Neural cell (in vitro differentiated cells): ENCODE data around the gene GNL3.

Experiments used
- CTCF ChIP-seq: fragments of 450-650 bp; IDR thresholded peaks from 2 replicates; pipeline ENCODE4 v1.5.1; 2014; ENCODE audit warnings: antibody characterized with exemption, mild to moderate bottlenecking, moderate library complexity; ENCODE audit not compliant: poor library complexity, severe bottlenecking
- EP300 ChIP-seq: fragments of 450-650 bp; conservative IDR thresholded peaks from 2 replicates; pipeline ENCODE4 v1.6.1; 2014; ENCODE audit warnings: antibody characterized with exemption, mild to moderate bottlenecking, moderate library complexity; ENCODE audit not compliant: poor library complexity, severe bottlenecking
- EZH2 ChIP-seq: fragments of 200-600, 300-800 bp; shearing (Covaris generic), sonication (generic); IDR thresholded peaks from 2 replicates; pipeline ENCODE4 v1.6.1; 2014; ENCODE audit warnings: antibody characterized with exemption, low read length, borderline replicate concordance, mild to moderate bottlenecking; ENCODE audit not compliant: insufficient read depth, poor library complexity, severe bottlenecking
- MXI1 ChIP-seq: fragments of 450-650 bp; conservative IDR thresholded peaks from 2 replicates; pipeline ENCODE4 v1.6.1; 2014; ENCODE audit warnings: antibody characterized with exemption, mild to moderate bottlenecking; ENCODE audit not compliant: poor library complexity, severe bottlenecking
- POLR2AphosphoS5 ChIP-seq: IDR thresholded peaks from 2 replicates; pipeline ENCODE4 v1.6.1; 2012
- RAD21 ChIP-seq: fragments of 450-650 bp; conservative IDR thresholded peaks from 2 replicates; pipeline ENCODE4 v1.6.1; 2014; ENCODE audit warnings: antibody characterized with exemption, mild to moderate bottlenecking, moderate library complexity
- REST ChIP-seq: IDR thresholded peaks from 2 replicates; pipeline ENCODE4 v1.6.1; 2012; ENCODE audit warnings: borderline replicate concordance
- SMC3 ChIP-seq: fragments of 450-650 bp; conservative IDR thresholded peaks from 2 replicates; pipeline ENCODE4 v1.6.1; 2014; ENCODE audit warnings: antibody characterized with exemption, mild to moderate bottlenecking, moderate library complexity; ENCODE audit not compliant: poor library complexity
- TAF1 ChIP-seq: IDR thresholded peaks from 2 replicates; pipeline ENCODE4 v1.6.1; 2012; ENCODE audit warnings: low read depth

GRCh38 chr3:52660046-52660445 is 25.8 kb upstream of the GNL3 start:
- TF ChIP-seq POLR2AphosphoS5: no peak
- no peak for TF ChIP-seq CTCF
- no peak for TF ChIP-seq RAD21
- TF ChIP-seq EZH2: no peak
- no peak for TF ChIP-seq EP300
- no peak for TF ChIP-seq TAF1
- TF ChIP-seq MXI1: no peak
- TF ChIP-seq REST: no peak
- no peak for TF ChIP-seq SMC3
